OCI-LY7 (cell line): Measurements from ENCODE around the gene HTRA1. TPM values are rescaled to one million over a fixed set of nuclear protein-coding genes. Genes with fewer than 3 reads are reported as not detected.

Source experiments
- BruUV-seq: library from RNA; stranded (reverse); fragments of 400-500 nt; replicated peaks from 2 replicates; lab custom pipeline; 2021; lab: Mats Ljungman, UMichigan
- CTCF ChIA-PET: fragments of 300-600 bp; sonication (Branson Sonifier 250); formaldehyde crosslinking; loops from one replicate; lab custom pipeline; 2022; ENCODE audit warnings: antibody characterized with exemption; ENCODE audit not compliant: unreplicated experiment; lab: Charles Lee
- POLR2A ChIA-PET: fragments of 300-600 bp; sonication (Branson Sonifier 250); formaldehyde crosslinking; loops from one replicate; lab custom pipeline; 2022; ENCODE audit warnings: antibody characterized with exemption; lab: Charles Lee
- DNase-seq: peaks from one replicate; pipeline ENCODE4 v3.0.0-alpha.2; 2015; ENCODE audit warnings: low spot score
- H2AFZ ChIP-seq: fragments of 200-600 bp; sonication (generic), shearing (Covaris generic); 2 replicates; pipeline ENCODE4 v1.6.1; 2014; ENCODE audit warnings: mild to moderate bottlenecking, antibody characterized with exemption, low read length, moderate library complexity
- H3K27ac ChIP-seq: fragments of 200-600 bp; sonication (generic); 2 replicates; pipeline ENCODE4 v1.5.1; 2014; ENCODE audit warnings: mixed run types, low read depth, mild to moderate bottlenecking, moderate library complexity, low read length, inconsistent platforms; ENCODE audit not compliant: poor library complexity, severe bottlenecking
- H3K36me3 ChIP-seq: fragments of 200-600 bp; sonication (generic); 2 replicates; pipeline ENCODE4 v1.6.1; 2014; ENCODE audit warnings: mild to moderate bottlenecking, antibody characterized with exemption, low read length, moderate library complexity, mixed read lengths; ENCODE audit not compliant: insufficient read depth
- H3K4me1 ChIP-seq: fragments of 200-600 bp; sonication (generic); 2 replicates; pipeline ENCODE4 v1.5.1; 2014; ENCODE audit warnings: mild to moderate bottlenecking, low read length; ENCODE audit not compliant: insufficient read depth, poor library complexity, severe bottlenecking
- H3K4me2 ChIP-seq: fragments of 200-600 bp; sonication (generic); 2 replicates; pipeline ENCODE4 v1.6.1; 2014; ENCODE audit warnings: mild to moderate bottlenecking, low read length
- H3K4me3 ChIP-seq: fragments of 200-600 bp; sonication (generic); 2 replicates; pipeline ENCODE4 v1.5.1; 2014; ENCODE audit warnings: mild to moderate bottlenecking, low read depth, low read length; ENCODE audit not compliant: poor library complexity, severe bottlenecking
- H3K79me2 ChIP-seq: fragments of 200-600 bp; sonication (generic); 2 replicates; pipeline ENCODE4 v1.6.1; 2016; ENCODE audit warnings: low read depth, mild to moderate bottlenecking, low read length, moderate library complexity, mixed read lengths; ENCODE audit not compliant: insufficient read depth
- H3K9me2 ChIP-seq: fragments of 200-600 bp; sonication (generic); 2 replicates; pipeline ENCODE4 v1.6.1; 2016; ENCODE audit warnings: mild to moderate bottlenecking, low read length, mixed read lengths; ENCODE audit not compliant: insufficient read depth
- H3K9me3 ChIP-seq: fragments of 200-600 bp; sonication (generic); 2 replicates; pipeline ENCODE4 v1.6.1; 2014; ENCODE audit warnings: mild to moderate bottlenecking, mixed run types, low read length, mixed read lengths
- H4K20me1 ChIP-seq: fragments of 200-600 bp; sonication (generic); 2 replicates; pipeline ENCODE4 v1.6.1; 2014; ENCODE audit warnings: mild to moderate bottlenecking, antibody characterized with exemption, low read length, moderate library complexity, mixed read lengths; ENCODE audit not compliant: insufficient read depth
- CTCF ChIP-seq: fragments of 200-600 bp; sonication (generic); conservative IDR thresholded peaks from 2 replicates; pipeline ENCODE4 v1.5.1; 2014; ENCODE audit warnings: mild to moderate bottlenecking, antibody characterized with exemption, low read length, moderate library complexity, mixed read lengths
- EZH2phosphoT487 ChIP-seq: fragments of 200-600 bp; sonication (generic); IDR thresholded peaks from 2 replicates; pipeline ENCODE4 v1.6.1; 2018; ENCODE audit warnings: low read depth, borderline replicate concordance, mild to moderate bottlenecking, mixed run types, antibody characterized with exemption, low read length, moderate library complexity, mixed read lengths
- intact Hi-C: fragments of 100-400 bp; cut with micrococcal nuclease; formaldehyde crosslinking; loops from one replicate; pipeline ENCODE4 v1.10.0; 2022; ENCODE audit not compliant: unreplicated experiment
- total RNA-seq, 2 experiments: library from RNA; depleted of rRNA in 1 of 2; stranded (reverse); fragments of >200 nt in 1 of 2; shearing (Covaris generic) in 1 of 2; gene quantifications; 2 replicates each; pipeline ENCODE4 v1.2.3, GENCODE V29; 2014 to 2022

The HTRA1 gene
- total RNA-seq, 2 experiments from 2014 or later = not detected

DNA sequence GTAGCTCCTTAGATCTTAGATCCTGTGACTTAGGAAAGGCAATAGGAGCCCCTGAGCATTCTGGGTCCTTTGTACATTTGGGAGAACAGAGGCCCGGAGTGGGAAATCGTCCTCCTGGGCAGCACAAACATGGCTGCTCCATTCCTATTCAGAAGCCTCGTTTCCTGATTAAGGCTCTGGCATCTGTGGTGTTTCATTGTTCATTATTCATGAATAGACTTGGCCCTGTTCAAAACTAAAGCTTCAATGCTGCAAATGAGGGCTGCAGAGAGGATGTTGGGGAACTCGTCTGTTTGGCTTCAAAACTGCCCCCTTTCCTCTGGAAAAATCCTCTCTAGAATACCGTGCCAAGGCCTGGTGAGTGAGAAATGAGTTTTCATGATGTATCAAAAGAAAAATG, 3.4 kb upstream of the HTRA1 start:
- Histone ChIP-seq H4K20me1 (no peaks in the 10 kb centered on the region), H3K36me3 (no peaks in the 10 kb centered on the region), H2AFZ (no peak overlapping the region), H3K9me2 (no peaks in the 10 kb centered on the region), H3K27ac (no peak overlapping the region), H3K4me1 (no peaks in the 10 kb centered on the region), H3K4me2 (no peak overlapping the region), H3K79me2 (no peaks in the 10 kb centered on the region), H3K4me3 (no peak overlapping the region), H3K9me3 (no peaks in the 10 kb centered on the region)
- POLR2A ChIA-PET = no interaction called here
- intact Hi-C loops = no loop called here
- TF ChIP-seq EZH2phosphoT487 (no peak), CTCF (no peak)
- CTCF ChIA-PET = interaction anchor here (1.0 kb wide), 1 partner anchor 9 kb away, joined by 3 read pairs; no protein-coding TSS in a partner anchor
- DNase-seq = no peak
- no TSS peak for BruUV-seq

GRCh38 chr10:122458693-122459092, 2.7 kb upstream of the HTRA1 start:
- DNase-seq = no peak
- no peak overlapping the region for H3K4me3 ChIP-seq
- H3K4me1 ChIP-seq = no peaks in the 10 kb centered on the region
- TF ChIP-seq CTCF = no peak
- no peak for TF ChIP-seq EZH2phosphoT487
- H3K79me2 ChIP-seq = no peaks in the 10 kb centered on the region
- H4K20me1 ChIP-seq = no peaks in the 10 kb centered on the region
- ChIA-PET CTCF (no interaction called here), POLR2A (no interaction called here)
- no peaks in the 10 kb centered on the region for H3K9me2 ChIP-seq
- H3K9me3 ChIP-seq = no peaks in the 10 kb centered on the region
- intact Hi-C loops = no loop called here
- no peaks in the 10 kb centered on the region for H3K36me3 ChIP-seq
- H3K27ac ChIP-seq = no peak overlapping the region
- no peak overlapping the region for H2AFZ ChIP-seq
- H3K4me2 ChIP-seq = no peak overlapping the region
- no TSS peak for BruUV-seq

DNA sequence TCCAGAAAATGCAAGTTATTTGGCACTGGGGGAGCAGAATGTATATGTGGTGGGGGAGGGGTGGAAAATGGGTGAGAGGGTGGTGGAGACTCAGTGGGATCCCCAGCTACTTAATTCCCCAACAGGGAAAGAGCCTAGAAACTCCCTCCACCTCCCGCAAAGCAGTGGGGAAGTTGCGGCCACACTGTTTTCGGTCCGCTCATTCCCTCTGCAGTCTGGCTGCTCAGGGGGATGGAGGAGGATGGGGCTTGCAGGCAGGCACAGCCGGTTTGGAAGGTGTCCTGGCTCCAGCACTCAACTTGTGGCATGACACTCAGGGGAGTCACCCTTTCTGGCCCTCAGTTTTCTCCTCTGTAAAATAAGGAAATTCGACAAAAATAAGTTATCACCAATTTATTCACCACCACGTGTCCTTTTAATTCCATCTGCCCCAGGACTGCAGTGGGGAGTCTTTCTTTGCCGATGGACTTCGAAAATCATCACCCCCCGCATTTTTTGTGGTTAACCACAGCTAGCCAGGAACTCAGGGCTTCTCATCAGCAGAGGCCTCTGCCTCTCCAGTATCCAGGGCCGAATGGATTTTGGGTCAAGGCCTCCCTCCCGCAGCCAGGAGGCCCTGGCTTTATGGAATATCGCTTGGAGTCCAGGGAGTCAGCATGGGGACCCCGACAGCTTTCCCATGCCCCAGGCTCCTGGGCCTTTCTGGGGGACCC, 1.6 kb upstream of the HTRA1 start:
- no peaks in the 10 kb centered on the region for H3K36me3 ChIP-seq
- no peak overlapping the region for H3K4me2 ChIP-seq
- DNase-seq = no peak
- H3K79me2 ChIP-seq = no peaks in the 10 kb centered on the region
- ChIA-PET CTCF (no interaction called here), POLR2A (no interaction called here)
- H4K20me1 ChIP-seq = no peaks in the 10 kb centered on the region
- H3K9me2 ChIP-seq = no peaks in the 10 kb centered on the region
- H3K4me3 ChIP-seq = no peak overlapping the region
- no peaks in the 10 kb centered on the region for H3K4me1 ChIP-seq
- no peaks in the 10 kb centered on the region for H3K9me3 ChIP-seq
- TF ChIP-seq CTCF (no peak), EZH2phosphoT487 (no peak)
- no TSS peak for BruUV-seq
- no peak overlapping the region for H3K27ac ChIP-seq
- no peak overlapping the region for H2AFZ ChIP-seq
- intact Hi-C loops = no loop called here
